Erythroblast (primary cell): Measurements from ENCODE around the gene ASCL3.

ENCODE experiments used
- GATA1 ChIP-seq: IDR thresholded peaks from 2 replicates; pipeline ENCODE4 v1.6.1; 2011; ENCODE audit warnings: low read depth, mild to moderate bottlenecking, control low read depth, low read length, moderate library complexity
- POLR2A ChIP-seq: IDR thresholded peaks from 2 replicates; pipeline ENCODE4 v1.6.1; 2011; ENCODE audit warnings: mild to moderate bottlenecking, low read length

GRCh38 chr11:8908099-8908498 is 34.7 kb downstream of the ASCL3 start:
- TF ChIP-seq POLR2A (no peak), GATA1 (no peak)
